HG02870 (cell line): ENCODE data around the gene ADCK1.
"Not testable (repeated sequence)": the region's sequence is repeated elsewhere in the genome, so short reads cannot be mapped to it uniquely, and the experiment has no call there.

ENCODE experiments used
- ATAC-seq: cut with Tn5 transposase; IDR thresholded peaks from one replicate; pipeline ENCODE4 v1.9.1; 2021; ENCODE audit warnings: mild to moderate bottlenecking, moderate library complexity; ENCODE audit not compliant: unreplicated experiment

The ADCK1 gene

GRCh38 chr14:77809011-77809410 is 9.1 kb downstream of the ADCK1 start:
- no peak for ATAC-seq

DNA sequence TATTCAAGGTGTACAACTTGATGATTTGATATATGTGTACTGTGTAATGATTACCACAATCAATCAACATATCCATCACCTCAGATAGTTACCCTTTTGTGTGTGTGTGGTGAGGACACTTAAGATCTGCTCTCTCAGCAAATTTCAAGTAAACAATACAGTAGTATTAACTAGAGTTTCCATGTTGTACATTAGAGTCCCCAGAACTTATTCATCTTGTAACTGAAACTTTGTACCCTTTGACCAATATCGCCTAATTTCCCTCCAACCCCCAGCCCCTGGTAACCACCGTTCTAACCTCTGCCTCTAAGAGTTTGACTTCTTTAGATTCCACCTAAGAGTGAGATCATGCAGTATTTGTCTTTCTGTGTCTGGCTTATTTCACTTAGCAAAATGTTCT is 12.1 kb downstream of the ADCK1 start:
- ATAC-seq, result peak; percentile 73

DNA sequence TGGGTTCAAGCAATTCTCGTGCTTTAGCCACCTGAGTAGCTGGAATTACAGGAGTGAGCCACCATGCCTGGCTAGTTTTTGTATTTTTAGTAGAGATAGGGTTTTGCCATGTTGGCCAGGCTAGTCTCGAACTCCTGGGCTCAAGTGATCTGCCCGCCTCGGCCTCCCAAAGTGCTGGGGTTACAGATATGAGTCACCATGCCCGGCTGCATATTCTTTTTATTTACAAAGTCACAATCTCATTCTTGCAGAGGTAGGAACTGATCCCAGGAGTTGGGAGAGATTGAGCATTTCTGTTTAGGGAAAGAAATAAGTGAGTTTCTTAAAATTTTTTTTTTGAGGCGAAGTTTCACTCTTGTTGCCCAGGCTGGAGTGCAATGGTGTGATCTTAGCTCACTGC is 12.8 kb downstream of the ADCK1 start:
- not testable (repeated sequence) for ATAC-seq

DNA sequence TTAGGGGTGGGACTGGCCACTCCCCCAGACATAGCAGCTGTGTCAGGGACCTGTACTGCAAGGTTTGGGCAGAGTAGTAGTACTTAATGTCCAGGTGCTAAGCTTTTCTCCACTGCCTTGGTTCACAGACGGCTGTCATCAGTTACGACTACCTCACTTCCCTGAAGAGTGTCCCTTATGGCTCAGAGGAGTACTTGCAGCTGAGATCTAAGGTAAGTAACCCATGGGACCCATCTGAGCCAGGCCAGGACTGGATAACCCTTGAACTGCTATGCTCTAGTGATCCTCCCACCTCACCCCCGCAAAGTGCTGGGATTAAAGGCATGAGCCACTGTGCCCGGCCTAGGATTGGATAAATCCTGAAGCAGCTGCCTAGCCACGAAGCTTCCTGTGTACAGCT is 22.4 kb downstream of the ADCK1 start:
- ATAC-seq, result no peak

GRCh38 chr14:77822741-77823140 is 22.8 kb downstream of the ADCK1 start:
- ATAC-seq, result no peak

- ATAC-seq, result no peak
These were observed 23.5 kb downstream of the ADCK1 start for GRCh38 chr14:77823378-77823777.

GRCh38 chr14:77825895-77826519 is 26.1 kb downstream of the ADCK1 start:
- ATAC-seq, result no peak

- no peak for ATAC-seq
These were observed 30.8 kb downstream of the ADCK1 start for GRCh38 chr14:77830692-77831091.

DNA sequence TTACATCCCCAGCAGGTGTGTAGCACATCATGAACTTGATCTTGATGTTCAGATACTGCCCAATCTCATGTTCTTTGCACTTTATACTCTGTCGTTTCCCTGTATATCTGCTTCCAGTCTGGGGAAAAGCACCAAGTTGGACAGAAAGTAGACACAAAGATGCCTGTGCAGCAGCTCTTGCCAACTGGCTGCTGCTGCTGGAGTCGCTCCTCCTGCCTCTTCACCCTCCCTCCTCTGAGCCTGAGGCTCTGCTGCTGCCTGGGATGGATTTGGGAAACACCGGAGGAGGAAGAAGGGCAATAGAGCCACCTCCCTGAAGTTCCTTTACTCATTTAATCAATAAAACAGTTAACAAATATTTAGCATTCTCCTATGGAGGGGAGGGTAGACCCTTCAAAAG is 32.4 kb downstream of the ADCK1 start:
- ATAC-seq, result no peak

DNA sequence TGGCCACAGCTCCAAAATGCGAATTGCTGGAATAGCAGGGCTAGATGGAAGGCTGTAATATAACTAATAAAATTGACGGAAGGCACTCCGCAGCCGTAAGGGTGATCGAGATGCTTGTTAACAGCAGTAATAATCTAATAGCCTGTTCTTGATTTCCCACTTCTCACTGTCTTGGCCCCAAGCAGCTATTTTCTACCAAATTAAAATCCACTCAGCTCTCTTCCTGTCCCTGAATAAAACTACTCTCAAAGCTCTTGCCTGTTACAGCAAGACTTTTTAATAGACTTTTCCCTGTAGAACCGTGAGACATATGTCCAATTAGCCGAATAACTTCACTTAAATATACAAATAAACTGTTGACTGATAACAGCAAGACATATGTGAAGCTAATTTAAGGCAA is 38.0 kb downstream of the ADCK1 start:
- ATAC-seq, result no peak

- no peak for ATAC-seq
These were observed 39.1 kb downstream of the ADCK1 start for GRCh38 chr14:77838831-77839511.

DNA sequence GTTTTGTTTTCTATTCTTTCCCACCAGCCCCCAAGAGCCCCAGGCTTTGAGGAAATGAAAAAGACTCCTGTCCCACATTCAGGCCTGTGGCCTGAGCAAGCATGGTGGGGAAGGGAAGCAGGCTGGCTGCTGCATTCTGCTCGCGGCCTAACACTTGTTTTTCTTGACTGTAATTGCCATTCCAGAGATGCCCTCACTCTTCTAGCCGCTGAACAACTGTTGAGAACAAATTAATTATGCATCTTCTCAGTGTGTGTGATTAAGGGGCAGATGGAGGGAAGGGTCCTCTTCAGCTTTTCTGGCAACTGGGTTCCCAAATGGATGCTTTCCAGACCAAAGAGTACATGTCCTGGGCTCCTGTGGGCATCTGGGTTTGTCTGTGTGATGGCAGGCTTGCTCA is 43.3 kb downstream of the ADCK1 start:
- ATAC-seq, result no peak

GRCh38 chr14:77843651-77844050 is 43.7 kb downstream of the ADCK1 start:
- no peak for ATAC-seq

DNA sequence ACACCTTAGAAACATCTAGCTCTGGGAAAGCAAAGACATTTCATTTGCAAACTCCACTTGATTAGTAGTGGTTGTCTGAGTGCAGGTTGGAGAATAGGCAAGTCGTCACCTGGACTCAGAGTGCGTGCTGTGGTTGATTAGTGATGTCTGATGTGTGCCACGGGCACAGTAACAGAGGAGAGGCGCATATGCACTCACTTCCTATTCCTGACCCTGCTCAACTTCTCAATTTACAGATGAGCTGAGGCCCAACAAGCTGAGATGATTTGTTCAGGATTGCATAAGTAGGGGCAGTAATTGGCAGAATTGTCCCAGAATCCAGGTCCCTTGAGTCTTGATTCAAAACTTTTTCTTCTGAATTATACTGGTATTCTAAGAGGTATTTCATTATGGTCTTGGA is 44.9 kb downstream of the ADCK1 start:
- no peak for ATAC-seq

GRCh38 chr14:77848031-77848430 is 48.1 kb downstream of the ADCK1 start:
- no peak for ATAC-seq

DNA sequence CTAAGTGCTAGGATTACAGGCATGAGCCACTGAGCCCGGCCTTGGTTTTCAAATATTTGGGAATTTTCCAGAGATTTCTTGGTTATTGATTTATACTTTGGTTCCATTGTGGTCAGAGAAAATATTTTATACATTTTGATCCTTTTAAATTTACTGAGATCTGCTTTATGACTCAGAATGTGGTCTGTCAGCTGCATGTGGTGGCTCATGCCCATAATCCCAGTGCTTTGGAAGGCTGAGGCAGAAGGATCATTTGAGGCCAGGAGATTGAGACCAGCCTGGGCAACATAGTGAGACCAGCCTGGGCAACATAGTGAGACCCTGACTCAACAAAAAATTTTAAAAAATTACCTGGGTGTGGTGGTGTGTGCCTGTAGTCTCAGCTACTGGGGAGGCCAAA is 49.8 kb downstream of the ADCK1 start:
- no peak for ATAC-seq

- no peak for ATAC-seq
These were observed 54.0 kb downstream of the ADCK1 start for GRCh38 chr14:77853919-77854318.

GRCh38 chr14:77856941-77857340 is 57.0 kb downstream of the ADCK1 start:
- no peak for ATAC-seq

DNA sequence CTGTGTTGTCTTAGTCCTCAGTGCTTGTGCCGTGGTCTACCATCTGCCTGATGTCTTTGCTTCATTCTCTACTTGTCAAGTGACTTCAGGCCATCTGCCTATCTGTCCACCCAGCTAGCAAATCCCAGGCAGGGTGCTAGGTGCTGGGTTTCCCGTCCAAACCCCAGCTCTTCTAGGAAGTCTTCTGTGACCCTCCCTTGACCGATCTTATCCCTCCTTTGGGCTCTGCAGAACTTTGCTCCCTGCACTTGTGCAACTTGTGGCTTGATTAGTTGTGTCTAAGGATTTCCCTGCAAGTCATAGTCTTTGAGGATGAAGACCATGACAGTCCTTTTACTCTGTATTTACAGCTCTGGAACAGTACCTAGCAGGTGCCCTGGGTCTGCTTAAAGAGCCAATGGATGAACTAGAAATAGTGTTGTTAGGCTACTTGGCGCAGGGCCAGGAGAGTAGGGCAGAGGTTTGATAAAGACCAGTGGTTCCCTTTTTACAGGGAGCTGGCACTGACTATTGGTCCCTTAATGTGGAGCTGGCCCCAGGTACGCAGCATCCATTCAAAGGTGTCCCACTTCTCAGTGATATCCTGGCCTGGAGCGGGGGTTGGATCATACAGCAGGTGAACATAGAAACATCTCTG is 60.1 kb downstream of the ADCK1 start:
- ATAC-seq, result no peak

DNA sequence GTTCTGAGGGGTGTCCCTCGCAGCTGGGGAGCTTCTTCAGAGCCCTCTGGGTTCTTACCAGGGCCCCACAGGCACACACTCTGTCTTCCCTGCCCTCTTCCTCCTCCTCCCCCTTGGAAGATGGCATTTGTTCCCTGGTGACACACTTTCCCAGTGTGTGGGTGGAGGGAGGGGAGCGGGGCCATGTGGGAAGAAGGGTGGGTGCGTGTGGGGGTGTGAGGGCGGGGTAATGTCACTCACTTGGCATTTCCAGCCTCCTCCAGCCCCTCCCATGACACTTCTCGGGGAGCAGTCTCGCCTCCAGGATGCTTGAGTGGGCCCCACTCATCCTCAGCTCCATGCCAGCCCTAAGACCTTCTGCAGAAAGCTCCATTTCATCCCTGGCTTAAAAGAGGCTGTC is 61.3 kb downstream of the ADCK1 start:
- no peak for ATAC-seq

DNA sequence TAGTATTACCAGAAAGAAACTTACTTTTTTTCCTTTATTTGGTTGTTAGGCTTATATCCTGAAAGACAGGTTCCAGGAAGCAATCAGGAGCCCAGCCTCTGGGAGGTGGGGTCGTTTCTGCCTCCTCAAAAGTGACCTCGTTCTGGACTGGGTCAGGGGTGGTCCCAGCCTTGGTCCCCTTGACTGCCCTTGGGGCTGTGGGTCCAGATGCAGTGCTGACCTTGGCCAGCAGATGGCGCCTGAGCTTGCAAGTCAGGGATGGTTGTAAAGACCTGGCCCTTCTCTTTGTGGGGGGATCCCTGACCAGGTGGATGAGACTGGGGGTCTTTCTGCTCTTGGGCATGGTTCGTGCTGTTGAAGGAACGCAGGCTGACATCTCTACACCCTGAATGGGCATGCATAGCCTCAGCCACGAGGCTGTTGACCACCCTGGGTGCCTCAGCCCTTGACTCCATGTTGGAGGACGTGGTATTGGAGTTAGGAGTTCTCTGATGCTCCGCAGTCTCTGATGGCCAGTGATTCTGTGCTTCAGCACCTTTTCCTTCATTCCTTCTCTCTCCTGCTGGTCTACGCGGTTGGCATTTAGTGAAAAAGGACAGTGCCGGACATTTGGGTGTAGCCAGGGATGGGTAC is 62.4 kb downstream of the ADCK1 start:
- peak; percentile 76 for ATAC-seq

GRCh38 chr14:77864085-77864484 is 64.2 kb downstream of the ADCK1 start:
- ATAC-seq, result no peak
